DMS153 treated with DMSO at 0.1 percent for 48 hours (cell line): ENCODE results near the gene KDM8.
"Not testable (repeated sequence)": the region's sequence is repeated elsewhere in the genome, so short reads cannot be mapped to it uniquely, and the experiment has no call there.

ENCODE experiments used
- DNase-seq: peaks from one replicate; lab custom pipeline; 2025; ENCODE audit not compliant: unreplicated experiment; lab: John Stamatoyannopoulos, UW

The KDM8 gene

GRCh38 chr16:27190316-27190871 is 12.9 kb upstream of the KDM8 start:
- DNase-seq: no peak

- no peak for DNase-seq
These were observed 11.9 kb upstream of the KDM8 start for GRCh38 chr16:27191352-27191924.

- DNase-seq: no peak
These were observed 9.9 kb upstream of the KDM8 start for GRCh38 chr16:27193300-27193990.

- no peak for DNase-seq
These were observed 8.1 kb upstream of the KDM8 start for GRCh38 chr16:27195076-27195741.

- DNase-seq: no peak
These were observed 7.3 kb upstream of the KDM8 start for GRCh38 chr16:27195941-27196595.

- DNase-seq: no peak
These were observed 6.3 kb upstream of the KDM8 start for GRCh38 chr16:27197004-27197403.

GRCh38 chr16:27198451-27199234 is 4.7 kb upstream of the KDM8 start:
- DNase-seq: no peak

- no peak for DNase-seq
These were observed 4.1 kb upstream of the KDM8 start for GRCh38 chr16:27199235-27199586.

- no peak for DNase-seq
These were observed 3.6 kb upstream of the KDM8 start for GRCh38 chr16:27199736-27200135.

GRCh38 chr16:27200914-27201313 is 2.4 kb upstream of the KDM8 start:
- DNase-seq: not testable (repeated sequence)

- DNase-seq: no peak
These were observed 311 bp upstream of the KDM8 start for GRCh38 chr16:27202923-27203506.

GRCh38 chr16:27204312-27204915 is 1.1 kb downstream of the KDM8 start:
- DNase-seq: no peak

GRCh38 chr16:27205423-27206065 is 2.2 kb downstream of the KDM8 start:
- no peak for DNase-seq

GRCh38 chr16:27207121-27207520 is 3.8 kb downstream of the KDM8 start:
- not testable (repeated sequence) for DNase-seq

- no peak for DNase-seq
These were observed 4.9 kb downstream of the KDM8 start for GRCh38 chr16:27208081-27208680.

- DNase-seq: no peak
These were observed 5.5 kb downstream of the KDM8 start for GRCh38 chr16:27208796-27209195.

- no peak for DNase-seq
These were observed 6.3 kb downstream of the KDM8 start for GRCh38 chr16:27209591-27209990.

GRCh38 chr16:27210174-27210573 is 6.8 kb downstream of the KDM8 start:
- no peak for DNase-seq

- DNase-seq: no peak
These were observed 7.7 kb downstream of the KDM8 start for GRCh38 chr16:27211026-27211425.
